Naive thymus-derived CD8-positive, alpha-beta T cell (primary cell): ENCODE results near the gene PIGN. TPM values are rescaled to one million over a fixed set of nuclear protein-coding genes. Genes with fewer than 3 reads are reported as not detected.

Source experiments
- ATAC-seq, 2 donors: fragments of 150-1000 bp; cut with Tn5 transposase in 1 of 2; sonication (Bioruptor Pico), chemical (Tn5 transposase) in 1 of 2; 1 replicate in 1 of 2; 2 replicates in 1 of 2; pipeline ENCODE4 v1.10.0; 2021; ENCODE audit warnings: mild to moderate bottlenecking in 2 of 2, moderate library complexity in 2 of 2
- POLR2A ChIA-PET: fragments of 350-600 bp; sonication (Branson Sonifier 250); formaldehyde crosslinking; loops from one replicate; lab custom pipeline; 2021; ENCODE audit warnings: antibody characterized with exemption; lab: Charles Lee
- DNase-seq, 10 donors: peaks; one replicate each; pipeline versions ENCODE4 v3.0.0 to v3.0.0-alpha.2; 2020 to 2022
- H3K27ac Mint-ChIP-seq, 10 donors: one replicate each; pipeline ENCODE4 v1.8.0; 2020 to 2022; ENCODE audit warnings: mild to moderate bottlenecking in 10 of 10, mixed read lengths in 10 of 10, moderate library complexity in 4 of 10, inconsistent platforms in 1 of 10
- H3K27me3 Mint-ChIP-seq, 5 donors: one replicate each; pipeline ENCODE4 v1.8.0; 2021 to 2022; ENCODE audit warnings: mixed read lengths in 5 of 5
- H3K36me3 Mint-ChIP-seq, 3 donors: one replicate each; pipeline ENCODE4 v1.8.0; 2020 to 2022; ENCODE audit warnings: mixed read lengths in 3 of 3, mild to moderate bottlenecking in 2 of 3, inconsistent platforms in 1 of 3
- H3K4me1 Mint-ChIP-seq, 4 donors: one replicate each; pipeline ENCODE4 v1.8.0; 2021 to 2022; ENCODE audit warnings: mixed read lengths in 4 of 4
- H3K4me3 Mint-ChIP-seq, 10 donors: one replicate each; pipeline ENCODE4 v1.8.0; 2020 to 2022; ENCODE audit warnings: mild to moderate bottlenecking in 10 of 10, mixed read lengths in 10 of 10, moderate library complexity in 6 of 10, inconsistent platforms in 1 of 10
- H3K9me3 Mint-ChIP-seq, 9 donors: one replicate each; pipeline ENCODE4 v1.8.0; 2020 to 2022; ENCODE audit warnings: mixed read lengths in 9 of 9, mild to moderate bottlenecking in 3 of 9, inconsistent platforms in 1 of 9, moderate library complexity in 1 of 9
- polyA plus RNA-seq, 3 donors: library from polyadenylated mRNA; unstranded; fragments of 300-500 nt; fragmentation: Illumina TruSeq; gene quantifications; one replicate each; pipeline ENCODE4 v1.2.3, GENCODE V29; 2021
- total RNA-seq, 8 experiments: library from RNA in 2 of 8; stranded (reverse) in 2 of 8; gene quantifications; one replicate each; pipeline ENCODE4 v1.2.3 and lab custom pipeline; 2021 to 2026

The PIGN gene, protein sequence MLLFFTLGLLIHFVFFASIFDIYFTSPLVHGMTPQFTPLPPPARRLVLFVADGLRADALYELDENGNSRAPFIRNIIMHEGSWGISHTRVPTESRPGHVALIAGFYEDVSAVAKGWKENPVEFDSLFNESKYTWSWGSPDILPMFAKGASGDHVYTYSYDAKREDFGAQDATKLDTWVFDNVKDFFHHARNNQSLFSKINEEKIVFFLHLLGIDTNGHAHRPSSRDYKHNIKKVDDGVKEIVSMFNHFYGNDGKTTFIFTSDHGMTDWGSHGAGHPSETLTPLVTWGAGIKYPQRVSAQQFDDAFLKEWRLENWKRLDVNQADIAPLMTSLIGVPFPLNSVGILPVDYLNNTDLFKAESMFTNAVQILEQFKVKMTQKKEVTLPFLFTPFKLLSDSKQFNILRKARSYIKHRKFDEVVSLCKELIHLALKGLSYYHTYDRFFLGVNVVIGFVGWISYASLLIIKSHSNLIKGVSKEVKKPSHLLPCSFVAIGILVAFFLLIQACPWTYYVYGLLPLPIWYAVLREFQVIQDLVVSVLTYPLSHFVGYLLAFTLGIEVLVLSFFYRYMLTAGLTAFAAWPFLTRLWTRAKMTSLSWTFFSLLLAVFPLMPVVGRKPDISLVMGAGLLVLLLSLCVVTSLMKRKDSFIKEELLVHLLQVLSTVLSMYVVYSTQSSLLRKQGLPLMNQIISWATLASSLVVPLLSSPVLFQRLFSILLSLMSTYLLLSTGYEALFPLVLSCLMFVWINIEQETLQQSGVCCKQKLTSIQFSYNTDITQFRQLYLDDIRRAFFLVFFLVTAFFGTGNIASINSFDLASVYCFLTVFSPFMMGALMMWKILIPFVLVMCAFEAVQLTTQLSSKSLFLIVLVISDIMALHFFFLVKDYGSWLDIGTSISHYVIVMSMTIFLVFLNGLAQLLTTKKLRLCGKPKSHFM
- total RNA-seq (10 to 100 TPM; 25.7 to 28.5 TPM), polyA plus RNA-seq (10 to 100 TPM; 10.9 to 13.4 (median 12.3) TPM), total RNA-seq (lab: John Stamatoyannopoulos, UW) (27.8 to 45.3 (median 35.0) reads per million in 6 experiments)

GRCh38 chr18:62186774-62187542 is at the start of gene PIGN, which contains the start of gene RELCH:
PIGN (minus strand) TSS chr18:62187056; CDS start chr18:62161353, 25,703 bp downstream.
RELCH (plus strand) TSS chr18:62187255; CDS start chr18:62187506, 251 bp downstream.
- Mint-ChIP-seq H3K4me3 (peak within 1 kb of the TSS; percentile 95 to 100 (median 99)), H3K27me3 (no peaks in the 10 kb centered on the region), H3K4me1 (peaks cover 35 to 66% (median 60%) of the 10 kb centered on the region in 4 donors), H3K9me3 (no peaks in the 10 kb centered on the region), H3K27ac (peak within 1 kb of the TSS; percentile 93 to 99 (median 98)), H3K36me3 (peaks cover 5 to 21% (median 9%) of the 10 kb centered on the region in 3 donors)
- ATAC-seq (peak; percentile 91), DNase-seq (peak; percentile 85 to 99 (median 96))
- POLR2A ChIA-PET: interaction anchor here (0.8 to 2.2 kb wide), 7 partner anchors 12 to 528 kb away, joined by 3 to 15 read pairs (median 6); partner anchors contain the start of genes PHLPP1 and ZCCHC2

DNA sequence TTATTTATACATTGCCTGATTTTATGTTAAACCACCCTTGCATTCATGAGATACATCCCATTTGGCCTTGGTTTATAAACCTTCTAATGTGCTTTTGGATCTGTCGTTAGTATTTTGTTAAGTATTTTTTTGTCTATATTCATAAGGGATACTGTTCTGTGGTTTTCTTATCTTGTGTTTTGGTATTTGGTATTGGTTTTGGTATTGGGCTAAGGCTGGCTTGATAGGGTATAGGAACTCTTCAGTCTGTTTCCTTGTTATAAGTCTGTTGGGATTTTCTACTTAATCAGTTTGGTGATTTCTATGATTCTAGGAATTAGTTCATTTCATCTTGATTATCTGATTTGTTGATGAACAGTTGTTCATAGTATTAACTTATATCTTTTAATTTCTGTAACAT is 49.4 kb upstream of the PIGN start:
- ATAC-seq (no peak), DNase-seq (no peak)
- POLR2A ChIA-PET: no interaction called here
- Mint-ChIP-seq H3K27ac (peak overlapping the region in 2 of 10 donors; percentile 2 to 34), H3K4me1 (peaks cover 0 to 18% (median 6%) of the 10 kb centered on the region in 4 donors), H3K36me3 (peaks cover 4 to 58% (median 24%) of the 10 kb centered on the region in 3 donors), H3K9me3 (no peaks in the 10 kb centered on the region), H3K27me3 (no peaks in the 10 kb centered on the region), H3K4me3 (no peak overlapping the region)

GRCh38 chr18:62226047-62226446 is 39.2 kb upstream of the PIGN start:
- Mint-ChIP-seq H3K9me3 (peaks cover 0 to 6% (median 4%) of the 10 kb centered on the region in 9 donors), H3K4me3 (no peak overlapping the region), H3K27ac (no peak overlapping the region), H3K4me1 (peaks cover 0 to 2% (median 0%) of the 10 kb centered on the region in 4 donors), H3K36me3 (peaks cover 11 to 73% (median 38%) of the 10 kb centered on the region in 3 donors), H3K27me3 (no peaks in the 10 kb centered on the region)
- DNase-seq: no peak
- POLR2A ChIA-PET: no interaction called here
- ATAC-seq: no peak

DNA sequence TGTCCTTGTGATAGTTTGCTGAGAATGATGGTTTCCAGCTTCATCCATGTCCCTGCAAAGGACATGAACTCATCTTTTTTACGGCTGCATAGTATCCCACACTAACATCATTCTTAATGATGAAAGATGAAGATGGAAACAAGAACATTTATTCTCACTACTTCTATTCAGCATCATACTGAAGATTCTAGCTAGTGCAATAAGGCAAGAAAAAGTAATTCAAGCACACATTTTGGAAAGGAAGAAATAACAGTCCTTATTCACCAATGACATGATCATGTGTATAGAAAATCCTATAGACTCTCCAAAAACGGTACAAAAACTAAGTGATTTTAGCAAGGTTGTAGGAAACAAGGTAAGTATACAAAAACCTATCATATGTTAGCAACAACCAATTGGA is 37.4 kb upstream of the PIGN start:
- DNase-seq (no peak), ATAC-seq (no peak)
- no peaks in the 10 kb centered on the region for H3K27me3 Mint-ChIP-seq
- peaks cover 11 to 66% (median 32%) of the 10 kb centered on the region in 3 donors for H3K36me3 Mint-ChIP-seq
- H3K4me1 Mint-ChIP-seq: peaks cover 0 to 4% (median 2%) of the 10 kb centered on the region in 4 donors
- peaks cover 0 to 6% (median 4%) of the 10 kb centered on the region in 9 donors for H3K9me3 Mint-ChIP-seq
- POLR2A ChIA-PET: no interaction called here
- H3K4me3 Mint-ChIP-seq: no peak overlapping the region
- no peak overlapping the region for H3K27ac Mint-ChIP-seq

DNA sequence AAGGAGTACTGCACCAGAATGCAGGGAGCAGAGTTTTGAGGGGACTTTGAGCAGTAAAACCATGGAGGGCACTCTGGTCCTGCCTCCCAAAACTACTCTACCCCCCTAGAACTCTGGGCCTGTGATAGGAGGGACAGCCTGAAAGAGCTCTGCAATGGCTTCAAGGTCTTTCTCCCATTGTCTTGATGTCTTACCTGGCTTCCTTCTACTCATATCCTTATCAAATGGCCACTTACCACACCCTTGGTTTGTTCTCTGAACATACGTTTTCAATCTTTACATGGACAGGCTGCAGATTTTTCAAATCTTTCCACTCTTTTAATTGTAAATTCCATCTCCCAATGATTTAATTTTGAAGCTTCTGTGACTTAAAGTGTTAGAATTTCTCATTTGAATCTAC is 27.9 kb upstream of the PIGN start:
- no peak for ATAC-seq
- peaks cover 0 to 5% (median 0%) of the 10 kb centered on the region in 9 donors for H3K9me3 Mint-ChIP-seq
- no peak for DNase-seq
- POLR2A ChIA-PET: no interaction called here
- peaks cover 19 to 44% (median 27%) of the 10 kb centered on the region in 4 donors for H3K4me1 Mint-ChIP-seq
- H3K27ac Mint-ChIP-seq: peak overlapping the region in 2 of 10 donors; percentile 5 to 43
- no peak overlapping the region for H3K4me3 Mint-ChIP-seq
- H3K36me3 Mint-ChIP-seq: peaks cover 0 to 62% (median 11%) of the 10 kb centered on the region in 3 donors
- H3K27me3 Mint-ChIP-seq: no peaks in the 10 kb centered on the region

- POLR2A ChIA-PET: no interaction called here
- H3K4me3 Mint-ChIP-seq: no peak overlapping the region
- DNase-seq: no peak
- H3K27ac Mint-ChIP-seq: no peak overlapping the region
- H3K9me3 Mint-ChIP-seq: peaks cover 0 to 5% (median 0%) of the 10 kb centered on the region in 9 donors
- peaks cover 32 to 53% (median 47%) of the 10 kb centered on the region in 4 donors for H3K4me1 Mint-ChIP-seq
- H3K27me3 Mint-ChIP-seq: no peaks in the 10 kb centered on the region
- H3K36me3 Mint-ChIP-seq: peaks cover 0 to 47% (median 14%) of the 10 kb centered on the region in 3 donors
- no peak for ATAC-seq
Measured at GRCh38 chr18:62211325-62211828, 24.5 kb upstream of the PIGN start.

GRCh38 chr18:62210138-62210537 is 23.3 kb upstream of the PIGN start:
- POLR2A ChIA-PET: no interaction called here
- Mint-ChIP-seq H3K27ac (peak overlapping the region in 1 of 10 donors; percentile 84), H3K4me1 (peaks cover 31 to 53% (median 49%) of the 10 kb centered on the region in 4 donors), H3K27me3 (no peaks in the 10 kb centered on the region), H3K9me3 (peaks cover 0 to 5% (median 0%) of the 10 kb centered on the region in 9 donors), H3K36me3 (peaks cover 0 to 39% (median 14%) of the 10 kb centered on the region in 3 donors), H3K4me3 (no peak overlapping the region)
- DNase-seq (no peak), ATAC-seq (no peak)

- peak overlapping the region in 1 of 10 donors; percentile 44 for H3K27ac Mint-ChIP-seq
- DNase-seq (no peak), ATAC-seq (no peak)
- POLR2A ChIA-PET: no interaction called here
- H3K4me1 Mint-ChIP-seq: peaks cover 28 to 55% (median 44%) of the 10 kb centered on the region in 4 donors
- H3K9me3 Mint-ChIP-seq: peaks cover 0 to 5% (median 0%) of the 10 kb centered on the region in 9 donors
- H3K4me3 Mint-ChIP-seq: no peak overlapping the region
- no peaks in the 10 kb centered on the region for H3K27me3 Mint-ChIP-seq
- peaks cover 0 to 32% (median 17%) of the 10 kb centered on the region in 3 donors for H3K36me3 Mint-ChIP-seq
Measured at GRCh38 chr18:62209046-62209445, 22.2 kb upstream of the PIGN start.

DNA sequence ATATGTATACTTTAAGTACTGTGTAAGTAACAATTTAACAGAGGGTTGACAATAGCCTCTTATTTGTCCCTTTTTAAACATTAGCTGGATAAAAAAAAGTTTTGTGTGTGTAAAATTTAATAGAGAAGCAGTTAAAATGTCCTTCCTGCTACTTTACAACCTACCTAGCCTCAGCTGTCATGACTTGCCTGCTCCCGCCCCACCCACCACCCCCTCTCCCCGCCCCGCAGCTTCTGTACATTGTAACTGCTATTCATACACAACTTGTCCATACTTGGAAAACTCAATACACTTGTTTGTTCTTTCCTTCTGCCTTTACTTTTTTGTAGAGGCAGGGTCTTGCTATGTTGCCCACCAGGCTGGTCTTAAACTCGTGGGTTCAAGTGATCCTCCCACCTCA is 19.7 kb upstream of the PIGN start:
- ATAC-seq (no peak), DNase-seq (no peak)
- no peaks in the 10 kb centered on the region for H3K27me3 Mint-ChIP-seq
- POLR2A ChIA-PET: no interaction called here
- H3K4me3 Mint-ChIP-seq: no peak overlapping the region
- H3K36me3 Mint-ChIP-seq: peaks cover 0 to 13% (median 10%) of the 10 kb centered on the region in 3 donors
- peaks cover 26 to 55% (median 40%) of the 10 kb centered on the region in 4 donors for H3K4me1 Mint-ChIP-seq
- H3K9me3 Mint-ChIP-seq: peaks cover 0 to 5% (median 0%) of the 10 kb centered on the region in 9 donors
- no peak overlapping the region for H3K27ac Mint-ChIP-seq

DNA sequence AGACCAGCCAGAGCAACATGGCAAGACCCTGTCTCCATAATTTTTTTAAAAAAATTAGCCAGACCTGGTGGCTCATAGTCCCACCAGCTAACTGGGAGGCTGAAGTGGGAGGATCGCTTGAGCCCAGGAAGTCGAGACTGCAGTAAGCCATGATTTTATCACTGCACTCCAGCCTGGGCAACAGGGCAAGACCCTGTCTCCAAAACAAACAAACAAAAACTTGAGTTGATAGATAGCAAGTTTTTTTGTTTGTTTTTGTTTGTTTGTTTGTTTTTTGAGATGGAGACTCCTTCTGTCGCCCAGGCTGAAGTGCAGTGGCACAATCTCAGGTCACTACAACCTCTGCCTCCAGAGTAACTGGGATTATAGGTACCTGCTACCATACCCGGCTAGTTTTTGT is 19.0 kb upstream of the PIGN start:
- peaks cover 0 to 5% (median 0%) of the 10 kb centered on the region in 9 donors for H3K9me3 Mint-ChIP-seq
- DNase-seq (no peak), ATAC-seq (no peak)
- H3K27me3 Mint-ChIP-seq: no peaks in the 10 kb centered on the region
- H3K27ac Mint-ChIP-seq: peak overlapping the region in 1 of 10 donors; percentile 50
- peaks cover 0 to 10% (median 10%) of the 10 kb centered on the region in 3 donors for H3K36me3 Mint-ChIP-seq
- no peak overlapping the region for H3K4me3 Mint-ChIP-seq
- H3K4me1 Mint-ChIP-seq: peaks cover 26 to 55% (median 40%) of the 10 kb centered on the region in 4 donors
- POLR2A ChIA-PET: no interaction called here

- peaks cover 15 to 53% (median 37%) of the 10 kb centered on the region in 4 donors for H3K4me1 Mint-ChIP-seq
- POLR2A ChIA-PET: no interaction called here
- H3K4me3 Mint-ChIP-seq: no peak overlapping the region
- no peaks in the 10 kb centered on the region for H3K9me3 Mint-ChIP-seq
- H3K27ac Mint-ChIP-seq: no peak overlapping the region
- ATAC-seq (no peak), DNase-seq (no peak)
- peaks cover 0 to 5% (median 2%) of the 10 kb centered on the region in 3 donors for H3K36me3 Mint-ChIP-seq
- no peaks in the 10 kb centered on the region for H3K27me3 Mint-ChIP-seq
Measured at GRCh38 chr18:62201870-62202269, 15.0 kb upstream of the PIGN start.
